Activated CD4-positive, alpha-beta T cell treated with anti-CD3 and anti-CD28 coated beads, Interleukin-2, Interleukin-6, amounts not matched to agents 100 ng/mL and 50 ng/mL, durations not matched to agents 16 hours and 8 hours (primary cell): ENCODE measurements around the gene NEU1.
A peak's percentile ranks its signal among the peaks of the same experiment; 100 is the strongest.
"Not testable (repeated sequence)": the region's sequence is repeated elsewhere in the genome, so short reads cannot be mapped to it uniquely, and the experiment has no call there.

Source experiments
- DNase-seq: peaks from one replicate; pipeline ENCODE4 v3.0.0-alpha.2; 2020

The NEU1 gene

DNA sequence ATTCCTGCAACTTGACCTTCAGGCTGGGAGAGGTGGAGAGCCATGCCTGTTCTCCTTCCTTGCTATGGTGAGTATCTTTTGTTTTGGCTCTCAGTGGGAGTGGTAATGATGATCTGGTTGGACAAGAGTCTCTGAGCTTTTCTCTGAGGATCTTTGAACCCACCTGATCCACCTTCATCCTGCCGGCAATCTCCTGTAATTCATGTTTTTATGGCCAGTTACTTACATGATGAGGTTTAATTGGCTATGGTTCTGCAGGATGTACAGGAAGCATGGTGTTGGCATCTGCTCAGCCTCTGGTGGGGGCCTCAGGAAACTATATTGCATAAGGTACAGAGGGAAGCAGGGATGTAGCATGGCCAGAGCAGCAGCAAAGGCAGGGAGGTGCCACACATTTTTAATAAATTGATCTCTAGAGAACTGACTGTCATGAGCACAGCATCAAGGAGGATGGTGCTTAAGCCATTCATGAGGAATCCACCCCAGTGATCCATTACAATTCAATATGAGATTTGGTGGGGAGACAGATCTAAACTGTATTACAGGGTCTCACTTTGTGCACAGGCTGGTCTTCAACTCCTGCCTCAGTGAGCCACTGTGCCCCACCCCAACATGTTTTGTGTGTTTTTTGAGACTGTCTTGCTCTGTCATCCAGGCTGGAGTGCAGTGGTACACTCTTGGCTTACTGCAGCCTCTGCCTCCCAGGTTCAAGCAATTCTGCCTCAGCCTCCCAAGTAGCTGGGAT lies 25.1 kb downstream of the NEU1 start:
- no peak for DNase-seq

GRCh38 chr6:31836474-31837368 lies 25.9 kb downstream of the NEU1 start:
- DNase-seq, result no peak

GRCh38 chr6:31836047-31836473 lies 26.6 kb downstream of the NEU1 start:
- no peak for DNase-seq

- peak; percentile 90 for DNase-seq
These were observed 28.0 kb downstream of the NEU1 start for GRCh38 chr6:31834367-31835250.

DNA sequence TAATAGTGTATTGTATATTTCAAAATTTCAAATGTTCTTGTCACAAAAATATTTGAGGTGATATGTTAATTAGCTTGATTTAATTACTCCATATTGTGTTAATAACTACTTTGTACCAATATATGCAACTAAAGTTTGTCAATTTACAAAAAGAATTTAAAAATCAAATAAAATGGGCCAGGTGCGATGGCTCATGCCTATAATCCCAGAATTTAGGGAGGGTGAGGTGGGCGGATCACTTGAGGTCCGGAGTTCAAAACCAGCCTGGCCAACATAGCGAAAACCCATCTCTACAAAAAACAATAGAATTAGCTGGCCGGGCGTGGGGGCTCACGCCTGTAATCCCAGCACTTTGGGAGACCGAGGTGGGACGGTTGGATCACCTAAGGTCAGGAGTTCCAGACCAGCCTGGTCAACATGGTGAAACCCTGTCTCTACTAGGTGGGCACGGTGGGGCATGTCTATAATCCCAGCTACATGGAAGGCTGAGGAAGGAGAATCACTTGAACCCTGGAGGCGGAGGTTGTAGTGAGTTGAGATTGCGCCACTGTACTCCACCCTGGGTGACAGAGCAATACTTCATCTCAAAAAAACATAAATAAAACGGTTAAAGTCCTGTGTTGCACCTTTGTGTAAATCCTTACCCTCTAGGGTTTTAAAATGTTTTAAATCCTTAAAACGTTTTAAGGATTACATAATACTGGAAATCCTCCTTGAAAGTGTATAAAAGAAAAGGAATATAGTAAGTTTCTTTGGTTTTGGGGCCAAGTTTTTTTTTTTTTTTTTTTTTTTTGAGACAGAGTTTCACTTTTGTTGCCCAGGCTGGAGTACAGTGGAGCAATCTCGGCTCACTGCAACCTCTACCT lies 31.0 kb downstream of the NEU1 start:
- DNase-seq, result no peak

- no peak for DNase-seq
These were observed 31.7 kb downstream of the NEU1 start for GRCh38 chr6:31830886-31831335.

DNA sequence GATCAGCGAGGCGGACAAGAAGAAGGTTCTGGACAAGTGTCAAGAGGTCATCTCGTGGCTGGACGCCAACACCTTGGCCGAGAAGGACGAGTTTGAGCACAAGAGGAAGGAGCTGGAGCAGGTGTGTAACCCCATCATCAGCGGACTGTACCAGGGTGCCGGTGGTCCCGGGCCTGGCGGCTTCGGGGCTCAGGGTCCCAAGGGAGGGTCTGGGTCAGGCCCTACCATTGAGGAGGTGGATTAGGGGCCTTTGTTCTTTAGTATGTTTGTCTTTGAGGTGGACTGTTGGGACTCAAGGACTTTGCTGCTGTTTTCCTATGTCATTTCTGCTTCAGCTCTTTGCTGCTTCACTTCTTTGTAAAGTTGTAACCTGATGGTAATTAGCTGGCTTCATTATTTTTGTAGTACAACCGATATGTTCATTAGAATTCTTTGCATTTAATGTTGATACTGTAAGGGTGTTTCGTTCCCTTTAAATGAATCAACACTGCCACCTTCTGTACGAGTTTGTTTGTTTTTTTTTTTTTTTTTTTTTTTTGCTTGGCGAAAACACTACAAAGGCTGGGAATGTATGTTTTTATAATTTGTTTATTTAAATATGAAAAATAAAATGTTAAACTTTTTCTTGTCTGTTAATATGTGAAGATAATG lies 32.9 kb downstream of the NEU1 start:
- DNase-seq, result no peak

- DNase-seq, result peak; percentile 99
These were observed 35.1 kb downstream of the NEU1 start, which contains the start of gene HSPA1B for GRCh38 chr6:31827286-31828079. HSPA1B (plus strand) TSS chr6:31827738; CDS start chr6:31827951, 213 bp downstream.

DNA sequence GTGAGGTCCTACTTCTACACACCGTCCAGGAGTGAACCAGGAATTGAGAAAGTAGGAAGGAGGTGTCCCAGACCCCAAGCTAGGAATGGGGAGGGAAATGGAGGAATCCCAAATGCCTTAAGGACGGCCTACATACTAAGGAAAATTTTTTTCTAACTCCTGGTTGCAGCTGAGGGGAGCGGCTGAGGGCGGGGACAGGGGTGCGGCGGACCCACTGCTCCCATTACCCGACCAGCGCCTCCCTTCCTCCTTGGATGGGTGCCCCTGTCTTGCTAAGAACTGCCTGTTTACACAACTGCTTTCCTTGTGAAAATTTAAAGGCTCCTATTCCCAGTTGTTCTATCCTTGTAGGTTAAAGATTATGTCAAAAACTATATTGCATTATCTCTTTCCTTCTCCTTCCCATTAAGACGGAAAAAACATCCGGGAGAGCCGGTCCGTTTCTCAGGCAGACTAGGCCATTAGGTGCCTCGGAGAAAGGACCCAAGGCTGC lies 35.8 kb downstream of the NEU1 start:
- peak; percentile 68 for DNase-seq

GRCh38 chr6:31825553-31825952 lies 37.1 kb downstream of the NEU1 start:
- no peak for DNase-seq

GRCh38 chr6:31823592-31824196 lies 38.9 kb downstream of the NEU1 start:
- not testable (repeated sequence) for DNase-seq

GRCh38 chr6:31822036-31822821 lies 40.4 kb downstream of the NEU1 start:
- peak; percentile 83 for DNase-seq

DNA sequence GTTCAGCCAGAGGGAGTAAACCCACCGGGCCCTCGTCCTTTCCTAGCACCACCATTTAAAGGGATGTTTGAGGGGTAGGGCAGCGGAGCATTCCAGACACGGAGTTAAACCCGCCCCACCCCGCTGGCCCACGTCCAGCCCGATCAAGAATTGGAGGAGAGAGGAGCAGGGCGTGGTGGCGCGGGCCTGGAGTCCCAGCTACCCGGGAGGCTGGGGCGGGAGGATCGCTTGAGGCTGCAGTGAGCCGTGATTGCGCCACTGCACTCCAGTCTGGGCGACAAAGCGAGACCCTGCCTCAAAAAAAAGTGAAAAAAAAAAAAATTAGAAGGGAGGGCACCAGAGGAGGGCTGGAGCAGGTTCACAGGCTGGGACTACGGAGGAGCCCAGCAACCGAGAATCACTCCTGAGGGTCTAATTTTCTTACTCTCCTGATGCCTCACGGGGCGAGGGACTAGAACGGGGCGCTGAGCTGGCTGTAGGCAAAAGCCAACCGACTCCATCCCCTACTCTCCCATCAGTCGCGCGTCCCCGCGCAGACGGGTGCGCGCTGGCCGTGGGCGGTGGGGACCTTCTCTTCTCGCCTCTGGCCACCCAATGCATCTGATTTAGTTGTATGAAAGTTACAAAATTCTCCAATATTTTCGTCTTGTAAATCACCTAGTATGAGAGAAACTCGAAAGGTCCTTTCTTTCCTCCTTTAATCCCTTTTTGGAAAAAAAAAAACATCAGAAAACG lies 41.2 kb downstream of the NEU1 start:
- peak; percentile 77 for DNase-seq

DNA sequence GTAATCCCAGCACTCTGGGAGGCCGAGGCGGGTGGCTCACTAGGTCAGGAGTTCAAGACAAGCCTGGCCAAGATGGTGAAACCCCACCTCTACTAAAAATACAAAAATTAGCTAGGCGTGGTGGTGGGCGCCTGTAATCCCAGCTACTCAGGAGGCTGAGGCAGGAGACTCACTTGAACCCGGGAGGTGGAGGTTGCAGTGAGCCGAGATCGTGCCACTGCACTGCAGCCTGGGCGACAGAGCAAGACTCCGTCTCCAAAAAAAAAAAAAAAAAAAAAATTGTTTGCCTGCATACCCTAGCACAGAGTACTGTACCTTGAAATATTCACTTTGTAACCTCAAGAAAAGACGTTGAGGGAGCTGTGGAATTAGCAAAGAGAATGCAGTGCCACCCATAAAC lies 42.2 kb downstream of the NEU1 start:
- DNase-seq, result not testable (repeated sequence)

- DNase-seq, result no peak
These were observed 42.7 kb downstream of the NEU1 start for GRCh38 chr6:31819871-31820299.

DNA sequence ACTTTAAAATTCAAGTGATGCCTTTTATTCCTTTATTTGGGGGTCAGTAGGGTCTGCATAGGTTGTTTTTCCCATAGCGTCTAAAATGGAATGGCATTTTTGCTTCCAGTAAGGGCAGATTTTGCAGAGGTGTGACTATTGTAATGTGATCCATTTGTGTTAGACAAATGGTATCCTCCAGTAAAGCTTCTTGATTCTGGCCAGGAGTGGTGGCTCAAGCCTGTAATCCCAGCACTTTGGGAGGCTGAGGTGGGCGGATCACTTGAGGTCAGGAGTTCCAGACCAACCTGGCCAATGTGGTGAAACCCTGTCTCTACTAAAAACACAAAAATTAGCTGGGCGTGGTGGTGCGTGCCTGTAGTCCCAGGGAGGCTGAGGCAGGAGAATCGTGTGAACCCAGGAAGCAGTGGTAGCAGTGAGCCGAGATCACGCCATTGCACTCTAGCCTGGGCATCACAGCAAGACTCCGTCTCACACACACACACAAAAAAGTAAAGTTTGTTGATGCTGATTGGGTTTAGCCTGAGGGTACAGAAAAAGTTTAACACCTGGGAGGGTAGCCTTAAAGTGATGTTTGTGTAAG lies 44.6 kb downstream of the NEU1 start:
- DNase-seq, result not testable (repeated sequence)

DNA sequence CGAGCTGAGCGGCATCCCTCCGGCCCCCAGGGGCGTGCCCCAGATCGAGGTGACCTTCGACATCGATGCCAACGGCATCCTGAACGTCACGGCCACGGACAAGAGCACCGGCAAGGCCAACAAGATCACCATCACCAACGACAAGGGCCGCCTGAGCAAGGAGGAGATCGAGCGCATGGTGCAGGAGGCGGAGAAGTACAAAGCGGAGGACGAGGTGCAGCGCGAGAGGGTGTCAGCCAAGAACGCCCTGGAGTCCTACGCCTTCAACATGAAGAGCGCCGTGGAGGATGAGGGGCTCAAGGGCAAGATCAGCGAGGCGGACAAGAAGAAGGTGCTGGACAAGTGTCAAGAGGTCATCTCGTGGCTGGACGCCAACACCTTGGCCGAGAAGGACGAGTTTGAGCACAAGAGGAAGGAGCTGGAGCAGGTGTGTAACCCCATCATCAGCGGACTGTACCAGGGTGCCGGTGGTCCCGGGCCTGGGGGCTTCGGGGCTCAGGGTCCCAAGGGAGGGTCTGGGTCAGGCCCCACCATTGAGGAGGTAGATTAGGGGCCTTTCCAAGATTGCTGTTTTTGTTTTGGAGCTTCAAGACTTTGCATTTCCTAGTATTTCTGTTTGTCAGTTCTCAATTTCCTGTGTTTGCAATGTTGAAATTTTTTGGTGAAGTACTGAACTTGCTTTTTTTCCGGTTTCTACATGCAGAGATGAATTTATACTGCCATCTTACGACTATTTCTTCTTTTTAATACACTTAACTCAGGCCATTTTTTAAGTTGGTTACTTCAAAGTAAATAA lies 45.3 kb downstream of the NEU1 start:
- not testable (repeated sequence) for DNase-seq
